WI38 (cell line): Measurements from ENCODE around the gene ZNF701.
A peak's percentile ranks its signal among the peaks of the same experiment; 100 is the strongest.
"Not testable (repeated sequence)": the region's sequence is repeated elsewhere in the genome, so short reads cannot be mapped to it uniquely, and the experiment has no call there.

Source experiments
- H3K4me3 ChIP-seq: 2 replicates; pipeline ENCODE4 v1.5.1; 2011; ENCODE audit warnings: low read depth, mild to moderate bottlenecking, control low read depth, low read length
- TF ChIP-seq, protein P1 (sequence below): IDR thresholded peaks from 2 replicates; pipeline ENCODE4 v1.5.1; 2012; ENCODE audit warnings: low read depth, mild to moderate bottlenecking, control low read depth, low read length

ZNF701 gene

DNA sequence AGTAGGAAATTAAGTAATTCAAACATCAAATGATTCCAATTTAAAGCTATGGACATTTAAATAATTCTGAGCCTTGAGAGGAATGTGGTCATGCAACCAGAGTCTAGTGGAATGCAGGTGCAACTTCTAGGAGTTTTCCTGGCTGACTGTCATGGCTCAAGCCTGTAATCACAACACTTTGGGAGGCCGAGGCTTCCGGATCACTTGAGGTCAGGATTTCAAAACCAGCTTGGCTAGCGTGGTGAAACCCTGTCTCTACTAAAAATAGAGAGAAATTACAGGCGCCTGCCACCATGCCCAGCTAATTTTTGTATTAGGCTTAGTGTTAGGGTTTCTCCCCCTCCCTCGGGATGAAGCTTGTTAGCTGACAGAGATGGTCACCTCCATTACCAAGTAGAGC is 36.2 kb upstream of the ZNF701 start:
- no peak overlapping the region for H3K4me3 ChIP-seq
- TF ChIP-seq, protein P1, sequence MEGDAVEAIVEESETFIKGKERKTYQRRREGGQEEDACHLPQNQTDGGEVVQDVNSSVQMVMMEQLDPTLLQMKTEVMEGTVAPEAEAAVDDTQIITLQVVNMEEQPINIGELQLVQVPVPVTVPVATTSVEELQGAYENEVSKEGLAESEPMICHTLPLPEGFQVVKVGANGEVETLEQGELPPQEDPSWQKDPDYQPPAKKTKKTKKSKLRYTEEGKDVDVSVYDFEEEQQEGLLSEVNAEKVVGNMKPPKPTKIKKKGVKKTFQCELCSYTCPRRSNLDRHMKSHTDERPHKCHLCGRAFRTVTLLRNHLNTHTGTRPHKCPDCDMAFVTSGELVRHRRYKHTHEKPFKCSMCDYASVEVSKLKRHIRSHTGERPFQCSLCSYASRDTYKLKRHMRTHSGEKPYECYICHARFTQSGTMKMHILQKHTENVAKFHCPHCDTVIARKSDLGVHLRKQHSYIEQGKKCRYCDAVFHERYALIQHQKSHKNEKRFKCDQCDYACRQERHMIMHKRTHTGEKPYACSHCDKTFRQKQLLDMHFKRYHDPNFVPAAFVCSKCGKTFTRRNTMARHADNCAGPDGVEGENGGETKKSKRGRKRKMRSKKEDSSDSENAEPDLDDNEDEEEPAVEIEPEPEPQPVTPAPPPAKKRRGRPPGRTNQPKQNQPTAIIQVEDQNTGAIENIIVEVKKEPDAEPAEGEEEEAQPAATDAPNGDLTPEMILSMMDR: no peak

DNA sequence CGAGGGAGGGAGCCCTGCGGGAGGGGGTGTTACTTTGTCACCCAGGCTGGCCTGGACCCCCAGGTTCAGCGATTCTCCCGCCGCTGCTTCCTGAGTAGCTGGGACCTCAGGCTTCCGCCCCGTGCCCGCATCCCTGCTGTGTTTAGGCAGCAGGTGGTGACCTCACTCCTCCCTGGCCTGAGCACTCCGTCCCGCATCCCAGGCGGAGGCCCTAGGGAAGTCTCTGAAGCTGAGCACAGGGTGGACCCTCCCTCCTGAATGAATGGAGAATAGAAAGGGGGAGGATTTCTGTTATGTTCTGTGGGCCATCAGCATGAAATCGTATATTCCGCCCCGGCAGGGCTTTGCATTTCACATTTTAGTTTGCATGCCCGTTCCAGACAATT is 34.7 kb upstream of the ZNF701 start:
- H3K4me3 ChIP-seq: peak overlapping the region; percentile 71

DNA sequence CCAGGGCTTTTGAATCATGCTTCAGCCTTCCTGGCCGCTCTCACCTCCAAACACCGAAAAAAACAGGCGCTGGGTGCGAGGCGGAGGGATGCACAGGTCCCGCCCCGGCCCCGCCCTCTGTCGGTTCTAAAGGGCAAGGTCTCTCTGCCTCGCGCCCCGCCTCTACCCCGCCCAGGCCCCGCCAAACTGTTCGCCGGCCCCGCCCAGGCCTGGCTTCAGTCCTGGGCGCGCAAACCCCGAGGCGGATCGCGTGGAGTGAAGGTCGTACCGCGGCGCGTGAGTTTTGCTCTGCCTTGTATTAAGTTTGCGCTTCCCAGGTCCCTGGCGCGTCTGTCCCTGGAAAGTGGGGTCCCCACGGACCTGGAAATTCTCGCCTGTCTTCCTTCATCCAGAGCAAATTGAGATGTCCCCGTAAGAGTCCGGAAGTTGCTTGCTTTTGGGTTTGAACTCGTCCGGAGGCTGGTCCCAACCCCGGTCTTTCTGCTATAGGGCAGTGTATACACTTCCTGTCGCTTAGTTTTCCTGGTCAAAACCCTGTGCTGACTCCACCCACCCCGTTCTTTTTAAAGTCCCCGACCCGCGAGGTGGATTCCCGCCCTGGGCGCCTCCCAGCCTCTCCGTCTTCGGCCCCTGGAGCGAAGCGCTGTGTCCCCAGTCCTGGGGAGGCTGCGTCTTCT is 34.2 kb upstream of the ZNF701 start:
- TF ChIP-seq, protein P1: no peak
- H3K4me3 ChIP-seq: peak overlapping the region; percentile 71

DNA sequence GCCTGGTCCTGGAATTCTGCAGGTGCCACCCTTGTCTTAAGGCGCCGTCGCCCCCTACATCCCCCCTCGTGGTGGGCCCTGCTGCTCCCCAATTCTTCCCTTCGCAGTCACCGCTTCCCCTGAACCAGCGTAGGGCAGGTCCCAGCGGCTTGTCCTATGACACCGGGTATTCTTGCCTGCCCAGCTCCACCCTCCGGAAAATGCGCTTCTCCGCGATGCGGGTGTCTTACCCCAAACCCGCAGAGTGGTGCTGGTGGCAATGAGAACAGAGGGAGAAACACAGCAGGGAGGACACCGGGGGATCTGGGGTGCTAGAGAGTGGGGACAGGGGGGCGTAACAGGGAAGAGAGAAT is 33.7 kb upstream of the ZNF701 start:
- TF ChIP-seq, protein P1: no peak
- H3K4me3 ChIP-seq: peak overlapping the region; percentile 71

DNA sequence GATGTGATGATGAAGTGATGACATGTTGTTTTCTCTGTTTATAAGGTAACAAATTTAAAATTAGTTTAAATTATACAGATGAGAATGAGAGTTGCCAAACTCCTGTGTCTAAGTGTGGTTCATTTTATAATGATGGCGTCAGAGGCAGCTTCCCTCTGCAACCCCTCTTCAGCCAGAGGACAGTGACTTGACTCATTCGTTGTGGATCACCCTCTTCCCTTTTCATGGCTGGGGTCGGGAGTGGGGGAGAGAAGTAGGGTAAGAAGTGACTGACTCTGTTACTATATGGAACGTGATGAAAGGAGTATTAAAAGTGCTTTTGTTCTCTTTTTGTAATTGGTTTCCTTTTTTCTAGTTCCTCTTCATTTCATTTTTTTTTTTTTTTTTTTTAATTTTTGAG is 31.3 kb upstream of the ZNF701 start:
- H3K4me3 ChIP-seq: not testable (repeated sequence)

DNA sequence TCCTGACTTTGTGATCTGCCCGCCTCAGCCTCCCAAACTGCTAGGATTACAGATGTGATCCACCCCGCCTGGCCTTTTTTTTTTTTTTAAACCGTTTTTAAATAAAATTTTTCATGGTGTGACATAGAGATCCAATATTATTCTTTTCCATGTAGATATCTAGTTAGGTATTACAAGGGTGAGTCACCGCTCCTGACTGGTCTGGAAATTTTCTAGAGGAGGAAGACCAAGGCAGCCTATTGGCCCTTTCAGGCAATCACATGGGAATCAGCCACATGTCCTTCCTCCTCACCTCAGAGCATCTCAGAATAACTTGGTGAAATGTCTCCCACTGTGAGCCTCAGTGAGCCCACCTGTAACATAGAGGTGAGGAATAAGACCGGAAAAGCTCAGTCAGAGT is 28.9 kb upstream of the ZNF701 start:
- not testable (repeated sequence) for H3K4me3 ChIP-seq

DNA sequence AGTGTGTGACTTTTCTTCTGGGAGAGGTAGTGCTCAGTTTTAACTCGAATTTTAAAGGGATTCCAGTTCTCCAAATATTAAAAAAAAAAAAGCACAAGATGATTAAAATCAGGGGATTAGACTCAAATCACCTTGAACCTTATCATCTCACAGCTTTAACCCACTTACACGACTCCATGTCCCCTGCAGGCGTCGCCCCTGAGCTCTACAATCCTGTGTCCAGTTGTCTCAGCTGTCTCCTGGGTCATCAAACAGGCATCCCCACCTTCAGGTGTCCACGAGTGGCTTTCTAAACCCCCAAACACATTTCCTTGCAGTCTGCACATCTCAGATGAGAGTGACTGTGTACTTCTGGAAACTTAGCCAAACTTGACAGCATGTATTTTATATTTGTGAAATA is 28.5 kb upstream of the ZNF701 start:
- no peak overlapping the region for H3K4me3 ChIP-seq
- TF ChIP-seq, protein P1: no peak

DNA sequence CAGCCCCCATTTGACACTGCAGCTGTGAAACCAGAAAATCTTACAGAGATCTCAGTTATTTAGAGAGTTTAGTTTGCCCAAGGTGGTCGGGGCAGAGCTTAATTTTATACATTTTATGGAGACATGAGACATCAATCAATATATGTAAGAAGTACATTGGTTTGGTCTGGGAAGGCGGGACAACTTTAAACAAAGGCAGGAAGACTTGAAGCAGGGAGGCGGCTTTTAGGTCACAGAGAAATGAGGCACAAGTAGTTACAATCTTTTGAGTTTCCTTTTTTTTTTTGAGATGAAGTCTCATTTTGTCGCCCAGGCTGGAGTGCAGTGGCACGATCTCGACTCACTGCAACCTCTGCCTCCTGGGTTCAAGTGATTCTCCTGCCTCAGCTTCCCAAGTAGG is 27.5 kb upstream of the ZNF701 start:
- not testable (repeated sequence) for H3K4me3 ChIP-seq

DNA sequence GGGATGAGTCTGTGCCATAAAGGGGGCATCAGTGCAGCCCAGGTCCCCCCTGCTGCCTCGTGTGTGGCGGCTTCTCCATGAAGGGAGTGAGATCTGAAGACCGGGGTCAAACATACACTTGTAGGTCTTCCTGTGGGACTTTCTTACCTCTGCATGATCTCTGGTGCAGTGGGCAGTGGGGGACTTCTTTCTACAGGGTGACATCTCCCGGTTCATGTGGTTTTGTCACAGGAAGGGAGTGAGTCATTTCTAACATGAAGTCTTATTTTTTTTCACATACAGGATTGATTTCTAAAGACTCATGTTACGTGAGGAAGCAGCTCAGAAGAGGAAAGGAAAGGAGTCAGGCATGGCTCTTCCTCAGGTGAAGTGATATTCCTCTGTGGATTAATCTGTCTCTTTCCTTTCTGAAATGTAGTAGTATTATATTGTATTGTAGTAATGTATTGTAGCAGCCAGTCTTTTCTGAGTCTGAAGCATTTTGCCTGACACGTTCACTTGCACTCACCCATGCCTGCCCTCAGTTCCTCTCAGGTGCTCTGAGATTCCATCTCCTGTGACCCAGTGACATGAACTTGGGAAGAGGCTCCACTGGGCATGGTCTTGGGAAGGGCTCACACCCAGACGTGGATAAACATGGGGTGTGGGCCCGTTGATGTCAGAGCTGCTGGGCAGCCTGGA is 27.0 kb upstream of the ZNF701 start:
- TF ChIP-seq, protein P1: no peak
- H3K4me3 ChIP-seq: no peak overlapping the region
